Measurements from ENCODE around the gene HORMAD2.
A peak's percentile ranks its signal among the peaks of the same experiment; 100 is the strongest.

Gene HORMAD2

DNA sequence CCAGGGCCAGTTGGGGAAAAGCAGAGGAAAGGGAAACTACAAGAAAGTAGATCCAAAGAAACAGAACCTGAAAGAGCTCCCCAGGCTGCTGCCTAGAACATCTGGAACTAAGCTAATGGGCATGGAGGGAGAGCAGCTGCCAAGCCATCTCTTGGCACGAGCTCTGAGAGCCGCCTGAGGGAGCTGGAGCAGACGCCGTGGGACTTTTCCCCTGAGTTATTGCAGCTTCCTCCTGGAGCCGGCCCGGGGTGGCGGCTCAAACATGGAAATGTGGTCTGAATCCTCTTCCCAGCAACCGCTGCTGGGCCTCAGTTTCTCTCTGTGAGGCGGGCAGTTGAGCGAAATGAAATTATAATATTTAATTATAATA, 124.5 kb downstream of the HORMAD2 start:
- H3K4me3 ChIP-seq (ENCODE audit: low read length): no peak overlapping the region
- TF ChIP-seq, protein P1, sequence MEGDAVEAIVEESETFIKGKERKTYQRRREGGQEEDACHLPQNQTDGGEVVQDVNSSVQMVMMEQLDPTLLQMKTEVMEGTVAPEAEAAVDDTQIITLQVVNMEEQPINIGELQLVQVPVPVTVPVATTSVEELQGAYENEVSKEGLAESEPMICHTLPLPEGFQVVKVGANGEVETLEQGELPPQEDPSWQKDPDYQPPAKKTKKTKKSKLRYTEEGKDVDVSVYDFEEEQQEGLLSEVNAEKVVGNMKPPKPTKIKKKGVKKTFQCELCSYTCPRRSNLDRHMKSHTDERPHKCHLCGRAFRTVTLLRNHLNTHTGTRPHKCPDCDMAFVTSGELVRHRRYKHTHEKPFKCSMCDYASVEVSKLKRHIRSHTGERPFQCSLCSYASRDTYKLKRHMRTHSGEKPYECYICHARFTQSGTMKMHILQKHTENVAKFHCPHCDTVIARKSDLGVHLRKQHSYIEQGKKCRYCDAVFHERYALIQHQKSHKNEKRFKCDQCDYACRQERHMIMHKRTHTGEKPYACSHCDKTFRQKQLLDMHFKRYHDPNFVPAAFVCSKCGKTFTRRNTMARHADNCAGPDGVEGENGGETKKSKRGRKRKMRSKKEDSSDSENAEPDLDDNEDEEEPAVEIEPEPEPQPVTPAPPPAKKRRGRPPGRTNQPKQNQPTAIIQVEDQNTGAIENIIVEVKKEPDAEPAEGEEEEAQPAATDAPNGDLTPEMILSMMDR (IDR thresholded peaks at IDR 0.05; ENCODE audit: insufficient read depth, low read depth, low read length, missing control alignments): no peak
- DNase-seq (ENCODE audit: low read depth): peak; percentile 54

DNA sequence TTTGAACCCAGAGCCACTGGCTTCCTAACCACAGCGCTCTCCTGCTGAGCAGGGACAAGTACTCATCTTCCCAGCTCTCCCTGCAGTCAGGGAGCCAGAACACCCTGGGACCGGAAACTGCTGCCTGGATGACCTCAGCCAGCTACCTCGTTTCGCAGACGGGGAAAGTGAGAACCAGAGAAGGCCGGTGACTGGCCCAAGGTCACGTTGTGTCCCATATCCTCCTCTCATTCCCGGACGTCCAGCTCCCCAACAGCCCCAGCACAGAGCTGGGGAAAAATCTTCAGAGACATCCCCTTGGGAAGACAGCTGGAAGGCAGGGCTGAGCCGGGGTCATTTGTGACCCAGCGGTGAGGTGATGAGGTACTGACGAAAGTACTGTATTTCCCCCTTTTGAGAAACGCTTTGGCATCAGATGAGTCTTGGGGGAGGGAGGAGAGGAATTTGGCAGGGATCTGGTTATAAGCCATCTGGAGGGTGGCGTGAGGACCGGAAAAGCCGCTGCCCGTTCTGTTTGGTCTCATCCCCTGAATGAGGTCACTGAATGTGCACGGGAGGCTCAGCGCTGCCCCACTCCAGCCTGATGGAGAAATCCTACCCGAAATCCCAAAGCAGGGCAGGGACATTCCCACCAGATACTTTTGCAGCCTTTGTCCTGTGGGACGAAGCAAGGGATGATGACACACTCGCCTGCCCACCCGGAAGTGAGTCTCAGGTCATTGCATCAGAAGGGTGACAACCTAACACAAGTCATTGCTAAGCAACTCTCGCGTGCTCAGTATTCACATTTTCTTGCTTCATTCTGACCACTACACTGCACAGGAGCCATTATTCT, 125.2 kb downstream of the HORMAD2 start:
- TF ChIP-seq, protein P1 (IDR thresholded peaks at IDR 0.05; ENCODE audit: insufficient read depth, low read depth, low read length, missing control alignments): no peak
- H3K4me3 ChIP-seq (ENCODE audit: low read length): no peak overlapping the region
- DNase-seq (ENCODE audit: low read depth): peak; percentile 71

DNA sequence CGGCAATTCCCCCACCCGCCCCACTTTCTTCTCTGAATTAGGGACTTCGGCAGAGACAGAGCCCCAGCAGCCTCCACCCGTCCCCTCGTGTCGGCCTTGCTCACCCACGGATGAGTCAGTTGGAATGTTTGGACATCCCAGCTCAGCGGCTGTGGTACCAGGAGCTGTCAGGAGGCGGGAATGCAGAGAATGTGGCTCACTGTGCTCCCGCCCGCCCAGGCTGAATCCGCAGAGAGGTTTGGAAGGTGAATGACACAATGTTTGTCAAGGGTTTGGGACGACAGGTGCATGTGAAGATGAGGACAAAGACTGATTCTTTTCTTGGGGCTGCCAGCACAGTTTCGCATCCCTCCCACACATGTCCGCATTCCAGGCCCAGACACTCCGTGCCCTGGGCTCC, 126.7 kb downstream of the HORMAD2 start:
- H3K4me3 ChIP-seq (ENCODE audit: low read length): no peak overlapping the region
- TF ChIP-seq, protein P1 (IDR thresholded peaks at IDR 0.05; ENCODE audit: insufficient read depth, low read depth, low read length, missing control alignments): no peak
- DNase-seq (ENCODE audit: low read depth): peak; percentile 92

- no peak overlapping the region for H3K4me3 ChIP-seq (ENCODE audit: low read length)
- no peak for DNase-seq (ENCODE audit: low read depth)
- TF ChIP-seq, protein P1 (IDR thresholded peaks at IDR 0.05; ENCODE audit: insufficient read depth, low read depth, low read length, missing control alignments): no peak
Observed at GRCh38 chr22:30208631-30209603, 128.7 kb downstream of the HORMAD2 start.

GRCh38 chr22:30209642-30210041, 129.4 kb downstream of the HORMAD2 start:
- TF ChIP-seq, protein P1 (IDR thresholded peaks at IDR 0.05; ENCODE audit: insufficient read depth, low read depth, low read length, missing control alignments): no peak
- no peak overlapping the region for H3K4me3 ChIP-seq (ENCODE audit: low read length)
- no peak for DNase-seq (ENCODE audit: low read depth)

- TF ChIP-seq, protein P1 (IDR thresholded peaks at IDR 0.05; ENCODE audit: insufficient read depth, low read depth, low read length, missing control alignments): no peak
- peak; percentile 88 for DNase-seq (ENCODE audit: low read depth)
- no peak overlapping the region for H3K4me3 ChIP-seq (ENCODE audit: low read length)
Observed at GRCh38 chr22:30210235-30210909, 130.1 kb downstream of the HORMAD2 start.
